Measurements from ENCODE around the gene COL23A1. TPM values are rescaled to one million over a fixed set of nuclear protein-coding genes. Genes with fewer than 3 reads are reported as not detected.

The COL23A1 gene
- polyA plus RNA-seq, 3 donors: 0.11 to 0.21 TPM; not detected in 1

GRCh38 chr5:178343306-178343705 lies 246.9 kb downstream of the COL23A1 start:
- Histone ChIP-seq H3K9me3 (replicated peaks in 1 of 2; ENCODE audit: control insufficient read depth in 1 of 2, insufficient read depth in 1 of 2, low read length in 2 of 2) (no peaks in the 10 kb centered on the region), H3K4me3 (replicated peaks in 1 of 3; ENCODE audit: low read depth in 2 of 3, low read length in 3 of 3) (no peak overlapping the region), H3K79me2 (ENCODE audit: insufficient read depth, low read length) (no peaks in the 10 kb centered on the region), H3K27ac (ENCODE audit: low read depth in 1 of 2, low read length in 2 of 2) (no peak overlapping the region), H3K36me3 (replicated peaks in 1 of 2; ENCODE audit: control insufficient read depth in 1 of 2, insufficient read depth in 2 of 2, low read length in 2 of 2) (no peaks in the 10 kb centered on the region), H3K9ac (ENCODE audit: insufficient read depth, low read length, poor library complexity, severe bottlenecking) (no peak overlapping the region), H3K27me3 (ENCODE audit: control insufficient read depth in 2 of 2, insufficient read depth in 2 of 2, low read length in 2 of 2) (no peaks in the 10 kb centered on the region), H4K20me1 (ENCODE audit: insufficient read depth, low read length) (no peaks in the 10 kb centered on the region), H3K4me2 (replicated peaks; ENCODE audit: extremely low read depth, low read length, poor library complexity, severe bottlenecking) (no peak overlapping the region), H3K4me1 (ENCODE audit: control insufficient read depth in 1 of 2, insufficient read depth in 2 of 2, low read length in 2 of 2) (peaks cover 14% of the 10 kb centered on the region in 2 donors), H2AFZ (ENCODE audit: insufficient read depth, low read depth, low read length, poor library complexity, severe bottlenecking) (no peak overlapping the region)
- peaks cover 0 to 2% (median 0%) of the 10 kb centered on the region in 7 donors for H3K9me3 Mint-ChIP-seq
- no peak overlapping the region for H3K27ac Mint-ChIP-seq
- WGBS (ENCODE audit: insufficient coverage): 33% methylated on average over 1 of the region's 6 CpGs
- peaks cover 2 to 4% (median 3%) of the 10 kb centered on the region in 3 donors for H3K27me3 Mint-ChIP-seq (ENCODE audit: low read depth in 3 of 3)
- no peak for DNase-seq
- intact Hi-C loops (cut with micrococcal nuclease): no loop called here
- peaks cover 15% of the 10 kb centered on the region for H3K4me1 Mint-ChIP-seq
- no peaks in the 10 kb centered on the region for H3K36me3 Mint-ChIP-seq
- no peak overlapping the region for H3K4me3 Mint-ChIP-seq
- TF ChIP-seq CTCF (IDR thresholded peaks at IDR 0.05): no peak

GRCh38 chr5:178341851-178342140 lies 248.4 kb downstream of the COL23A1 start:
- Histone ChIP-seq H4K20me1 (ENCODE audit: insufficient read depth, low read length) (no peaks in the 10 kb centered on the region), H3K4me1 (ENCODE audit: control insufficient read depth in 1 of 2, insufficient read depth in 2 of 2, low read length in 2 of 2) (peaks cover 14% of the 10 kb centered on the region in 2 donors), H3K79me2 (ENCODE audit: insufficient read depth, low read length) (no peaks in the 10 kb centered on the region), H3K4me3 (replicated peaks in 1 of 3; ENCODE audit: low read depth in 2 of 3, low read length in 3 of 3) (no peak overlapping the region), H3K9me3 (replicated peaks in 1 of 2; ENCODE audit: control insufficient read depth in 1 of 2, insufficient read depth in 1 of 2, low read length in 2 of 2) (no peaks in the 10 kb centered on the region), H3K9ac (ENCODE audit: insufficient read depth, low read length, poor library complexity, severe bottlenecking) (no peak overlapping the region), H2AFZ (ENCODE audit: insufficient read depth, low read depth, low read length, poor library complexity, severe bottlenecking) (no peak overlapping the region), H3K4me2 (replicated peaks; ENCODE audit: extremely low read depth, low read length, poor library complexity, severe bottlenecking) (no peak overlapping the region), H3K27ac (ENCODE audit: low read depth in 1 of 2, low read length in 2 of 2) (no peak overlapping the region), H3K27me3 (ENCODE audit: control insufficient read depth in 2 of 2, insufficient read depth in 2 of 2, low read length in 2 of 2) (no peaks in the 10 kb centered on the region), H3K36me3 (replicated peaks in 1 of 2; ENCODE audit: control insufficient read depth in 1 of 2, insufficient read depth in 2 of 2, low read length in 2 of 2) (no peaks in the 10 kb centered on the region)
- H3K4me1 Mint-ChIP-seq: peaks cover 15% of the 10 kb centered on the region
- TF ChIP-seq CTCF (IDR thresholded peaks at IDR 0.05): no peak
- 86% methylated on average over 10 of the region's 10 CpGs for WGBS (ENCODE audit: insufficient coverage)
- H3K27ac Mint-ChIP-seq: no peak overlapping the region
- intact Hi-C loops (cut with micrococcal nuclease): no loop called here
- no peak for DNase-seq
- H3K9me3 Mint-ChIP-seq: peaks cover 0 to 2% (median 0%) of the 10 kb centered on the region in 7 donors
- no peaks in the 10 kb centered on the region for H3K36me3 Mint-ChIP-seq
- no peak overlapping the region for H3K4me3 Mint-ChIP-seq
- H3K27me3 Mint-ChIP-seq (ENCODE audit: low read depth in 3 of 3): peaks cover 2 to 4% (median 3%) of the 10 kb centered on the region in 3 donors
